Caco-2 (cell line): ENCODE data around the gene SLC2A4RG. TPM values are rescaled to one million over a fixed set of nuclear protein-coding genes. Genes with fewer than 3 reads are reported as not detected.

Experiments used
- BruUV-seq: library from RNA; stranded (reverse); fragments of 400-500 nt; replicated peaks from 2 replicates; lab custom pipeline; 2021; lab: Mats Ljungman, UMichigan
- CTCF ChIA-PET: fragments of 300-600 bp; sonication (Branson Sonifier 250); formaldehyde crosslinking; loops from one replicate; lab custom pipeline; 2022; ENCODE audit warnings: antibody characterized with exemption; lab: Charles Lee
- POLR2A ChIA-PET: fragments of 300-600 bp; sonication (Branson Sonifier 250); formaldehyde crosslinking; loops from one replicate; lab custom pipeline; 2022; ENCODE audit warnings: antibody characterized with exemption; lab: Charles Lee
- DNase-seq, 2 experiments: peaks; one replicate each; pipeline versions ENCODE4 v3.0.0 to v3.0.0-alpha.2; 2020 to 2022
- H3K27me3 ChIP-seq: replicated peaks from 2 replicates; pipeline ENCODE4 v1.6.0; 2011; ENCODE audit warnings: low read length; ENCODE audit not compliant: control insufficient read depth, insufficient read depth
- H3K36me3 ChIP-seq: 2 replicates; pipeline ENCODE4 v1.5.1; 2011; ENCODE audit warnings: low read length; ENCODE audit not compliant: control insufficient read depth, insufficient read depth
- H3K4me1 ChIP-seq: fragments of 250-450 bp; sonication (Bioruptor Pico); 2 replicates; pipeline ENCODE4 v1.5.1; 2020; ENCODE audit warnings: mild to moderate bottlenecking
- H3K4me3 ChIP-seq: 2 replicates; pipeline ENCODE4 v1.5.1; 2011; ENCODE audit warnings: low read depth, mild to moderate bottlenecking, control low read depth, low read length
- H3K9me3 ChIP-seq: fragments of 250-450 bp; sonication (Bioruptor Pico); 2 replicates; pipeline ENCODE4 v1.5.1; 2020; ENCODE audit warnings: mild to moderate bottlenecking, moderate library complexity
- H3K27ac Mint-ChIP-seq: one replicate; pipeline ENCODE4 v1.8.0; 2022; ENCODE audit warnings: mixed read lengths; ENCODE audit not compliant: unreplicated experiment
- H3K27me3 Mint-ChIP-seq: one replicate; pipeline ENCODE4 v1.8.0; 2022; ENCODE audit warnings: mixed read lengths; ENCODE audit not compliant: insufficient read depth, unreplicated experiment
- H3K36me3 Mint-ChIP-seq: one replicate; pipeline ENCODE4 v1.8.0; 2022; ENCODE audit warnings: mild to moderate bottlenecking, mixed read lengths; ENCODE audit not compliant: insufficient read depth, unreplicated experiment
- H3K4me1 Mint-ChIP-seq: one replicate; pipeline ENCODE4 v1.8.0; 2022; ENCODE audit warnings: low read depth, mixed read lengths; ENCODE audit not compliant: unreplicated experiment
- H3K4me3 Mint-ChIP-seq: one replicate; pipeline ENCODE4 v1.8.0; 2022; ENCODE audit warnings: mild to moderate bottlenecking, moderate library complexity, mixed read lengths; ENCODE audit not compliant: unreplicated experiment
- H3K9me3 Mint-ChIP-seq: one replicate; pipeline ENCODE4 v1.8.0; 2022; ENCODE audit warnings: mixed read lengths; ENCODE audit not compliant: unreplicated experiment
- CTCF ChIP-seq, 2 experiments: fragments of 200-600 bp in 1 of 2; IDR thresholded peaks; 1 replicate in 1 of 2; 2 replicates in 1 of 2; pipeline versions ENCODE4 v1.5.1 to v1.8.0; 2011 to 2022; ENCODE audit warnings: antibody characterized with exemption in 1 of 2, control low read depth in 1 of 2, inconsistent platforms in 1 of 2, low read depth in 1 of 2, low read length in 1 of 2, mild to moderate bottlenecking in 1 of 2, moderate library complexity in 1 of 2; ENCODE audit not compliant: insufficient read depth in 1 of 2, severe bottlenecking in 1 of 2, unreplicated experiment in 1 of 2
- intact Hi-C: fragments of 100-400 bp; cut with micrococcal nuclease; formaldehyde crosslinking; loops from one replicate; pipeline ENCODE4 v1.10.0; 2022; ENCODE audit not compliant: unreplicated experiment
- total RNA-seq: library from RNA; stranded (reverse); gene quantifications from 2 replicates; pipeline ENCODE4 v1.2.3, GENCODE V29; 2022

Gene SLC2A4RG
- total RNA-seq, 1 experiment from 2014 or later, result 234 TPM

- Mint-ChIP-seq H3K27me3 (peaks cover 2% of the 10 kb centered on the region), H3K9me3 (no peaks in the 10 kb centered on the region), H3K36me3 (peaks cover 93% of the 10 kb centered on the region), H3K27ac (peak overlapping the region; percentile 94), H3K4me1 (peaks cover 11% of the 10 kb centered on the region), H3K4me3 (peak overlapping the region; percentile 66)
- peak; percentile 22 to 44 for DNase-seq
- CTCF ChIA-PET, result interaction anchor here (0.7 to 0.8 kb wide), 2 partner anchors 133 to 156 kb away, joined by 3 to 6 read pairs; no protein-coding TSS in a partner anchor
- no peak for TF ChIP-seq CTCF (IDR thresholded peaks at IDR 0.05; ENCODE audit: insufficient read depth in 1 of 2, low read depth in 1 of 2, low read length in 1 of 2, severe bottlenecking in 1 of 2, unreplicated experiment in 1 of 2)
- BruUV-seq, result no TSS peak
- H3K9me3 ChIP-seq, result peaks cover 3% of the 10 kb centered on the region; the same call in 1 of the 2 replicates
- H3K4me3 ChIP-seq, result no peak overlapping the region
- peaks cover 16% of the 10 kb centered on the region for H3K4me1 ChIP-seq
- intact Hi-C loops, result loop anchor here (5.0 kb wide), 1 partner anchor 157 kb away; the partner anchor contains the start of gene PTK6
- H3K36me3 ChIP-seq, result no peaks in the 10 kb centered on the region; the same call in 1 of the 2 replicates
- H3K27me3 ChIP-seq, result no peaks in the 10 kb centered on the region
- POLR2A ChIA-PET, result no interaction called here
These were observed 45.6 kb upstream of the SLC2A4RG start for GRCh38 chr20:63693733-63694583.

- Mint-ChIP-seq H3K27me3 (peaks cover 2% of the 10 kb centered on the region), H3K27ac (peak overlapping the region; percentile 94), H3K4me1 (peaks cover 11% of the 10 kb centered on the region), H3K4me3 (peak overlapping the region; percentile 40), H3K9me3 (no peaks in the 10 kb centered on the region), H3K36me3 (peaks cover 93% of the 10 kb centered on the region)
- TF ChIP-seq CTCF (IDR thresholded peaks at IDR 0.05; ENCODE audit: insufficient read depth in 1 of 2, low read depth in 1 of 2, low read length in 1 of 2, severe bottlenecking in 1 of 2, unreplicated experiment in 1 of 2), result no peak
- no peaks in the 10 kb centered on the region; the same call in 1 of the 2 replicates for H3K36me3 ChIP-seq
- no peak overlapping the region for H3K4me3 ChIP-seq
- POLR2A ChIA-PET, result no interaction called here
- BruUV-seq, result no TSS peak
- CTCF ChIA-PET, result interaction anchor here (0.7 kb wide), 1 partner anchor 134 kb away, joined by 6 read pairs; no protein-coding TSS in a partner anchor
- peak; percentile 25 to 58 for DNase-seq
- intact Hi-C loops, result loop anchor here (5.0 kb wide), 1 partner anchor 158 kb away; the partner anchor contains the start of gene PTK6
- peaks cover 25% of the 10 kb centered on the region for H3K4me1 ChIP-seq
- no peaks in the 10 kb centered on the region for H3K27me3 ChIP-seq
- peaks cover 3% of the 10 kb centered on the region; the same call in 1 of the 2 replicates for H3K9me3 ChIP-seq
These were observed 44.8 kb upstream of the SLC2A4RG start for GRCh38 chr20:63694584-63695423.
